Progenitor cell of endocrine pancreas (in vitro differentiated cells): ENCODE measurements around the gene SDF4. TPM values are rescaled to one million over a fixed set of nuclear protein-coding genes. Genes with fewer than 3 reads are reported as not detected.

Source experiments
- DNase-seq: peaks from one replicate; pipeline ENCODE4 v3.0.0; 2021; ENCODE audit warnings: low spot score; ENCODE audit not compliant: unreplicated experiment
- H3K27ac Mint-ChIP-seq: 2 replicates; pipeline ENCODE4 v1.8.0; 2021; ENCODE audit warnings: mild to moderate bottlenecking, moderate library complexity, mixed read lengths
- H3K27me3 Mint-ChIP-seq: 2 replicates; pipeline ENCODE4 v1.8.0; 2021; ENCODE audit warnings: mixed read lengths
- H3K36me3 Mint-ChIP-seq: 2 replicates; pipeline ENCODE4 v1.8.0; 2022; ENCODE audit warnings: mixed read lengths; ENCODE audit not compliant: insufficient read depth
- H3K4me1 Mint-ChIP-seq: 2 replicates; pipeline ENCODE4 v1.8.0; 2021; ENCODE audit warnings: low read depth, mixed read lengths
- H3K4me3 Mint-ChIP-seq: 2 replicates; pipeline ENCODE4 v1.8.0; 2021; ENCODE audit warnings: low read depth, mild to moderate bottlenecking, moderate library complexity, mixed read lengths
- H3K9me3 Mint-ChIP-seq: 2 replicates; pipeline ENCODE4 v1.8.0; 2021; ENCODE audit warnings: low read depth, mixed read lengths
- total RNA-seq: library from RNA; stranded (reverse); gene quantifications from 2 replicates; pipeline ENCODE4 v1.2.1, GENCODE V29; 2021
- TF ChIP-seq, protein P1 (sequence below): fragments of 200-600 bp; sonication (generic); IDR thresholded peaks from one replicate; pipeline ENCODE4 v1.5.0; 2021; ENCODE audit warnings: antibody characterized with exemption, mild to moderate bottlenecking; ENCODE audit not compliant: unreplicated experiment

Gene SDF4
- total RNA-seq, 1 donor from 2014 or later: 107 TPM

DNA sequence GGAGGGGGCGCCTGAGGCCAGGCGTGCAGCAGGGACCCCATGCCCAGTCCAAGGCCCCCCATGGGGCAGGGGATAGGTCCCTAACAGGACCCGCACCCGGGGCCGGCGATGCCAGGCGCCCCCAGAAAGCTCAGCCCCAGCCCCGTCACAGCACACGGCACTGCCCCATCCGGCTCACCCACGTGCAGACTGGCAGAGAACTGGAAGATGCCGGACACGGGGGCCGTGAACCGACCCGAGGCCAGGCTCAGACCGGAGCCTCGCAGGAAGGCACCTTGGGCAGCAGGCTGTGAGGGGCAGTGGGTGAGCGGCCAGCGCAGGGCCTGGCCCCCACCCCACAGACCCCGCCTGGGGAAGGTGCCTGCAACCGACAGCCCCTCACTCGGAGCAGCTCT, 11.5 kb upstream of the SDF4 start:
- Mint-ChIP-seq H3K36me3 (no peaks in the 10 kb centered on the region), H3K9me3 (no peaks in the 10 kb centered on the region), H3K4me1 (no peaks in the 10 kb centered on the region), H3K27me3 (peaks cover 3% of the 10 kb centered on the region), H3K4me3 (no peak overlapping the region), H3K27ac (no peak overlapping the region)
- TF ChIP-seq, protein P1, sequence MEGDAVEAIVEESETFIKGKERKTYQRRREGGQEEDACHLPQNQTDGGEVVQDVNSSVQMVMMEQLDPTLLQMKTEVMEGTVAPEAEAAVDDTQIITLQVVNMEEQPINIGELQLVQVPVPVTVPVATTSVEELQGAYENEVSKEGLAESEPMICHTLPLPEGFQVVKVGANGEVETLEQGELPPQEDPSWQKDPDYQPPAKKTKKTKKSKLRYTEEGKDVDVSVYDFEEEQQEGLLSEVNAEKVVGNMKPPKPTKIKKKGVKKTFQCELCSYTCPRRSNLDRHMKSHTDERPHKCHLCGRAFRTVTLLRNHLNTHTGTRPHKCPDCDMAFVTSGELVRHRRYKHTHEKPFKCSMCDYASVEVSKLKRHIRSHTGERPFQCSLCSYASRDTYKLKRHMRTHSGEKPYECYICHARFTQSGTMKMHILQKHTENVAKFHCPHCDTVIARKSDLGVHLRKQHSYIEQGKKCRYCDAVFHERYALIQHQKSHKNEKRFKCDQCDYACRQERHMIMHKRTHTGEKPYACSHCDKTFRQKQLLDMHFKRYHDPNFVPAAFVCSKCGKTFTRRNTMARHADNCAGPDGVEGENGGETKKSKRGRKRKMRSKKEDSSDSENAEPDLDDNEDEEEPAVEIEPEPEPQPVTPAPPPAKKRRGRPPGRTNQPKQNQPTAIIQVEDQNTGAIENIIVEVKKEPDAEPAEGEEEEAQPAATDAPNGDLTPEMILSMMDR: no peak
- no peak for DNase-seq

DNA sequence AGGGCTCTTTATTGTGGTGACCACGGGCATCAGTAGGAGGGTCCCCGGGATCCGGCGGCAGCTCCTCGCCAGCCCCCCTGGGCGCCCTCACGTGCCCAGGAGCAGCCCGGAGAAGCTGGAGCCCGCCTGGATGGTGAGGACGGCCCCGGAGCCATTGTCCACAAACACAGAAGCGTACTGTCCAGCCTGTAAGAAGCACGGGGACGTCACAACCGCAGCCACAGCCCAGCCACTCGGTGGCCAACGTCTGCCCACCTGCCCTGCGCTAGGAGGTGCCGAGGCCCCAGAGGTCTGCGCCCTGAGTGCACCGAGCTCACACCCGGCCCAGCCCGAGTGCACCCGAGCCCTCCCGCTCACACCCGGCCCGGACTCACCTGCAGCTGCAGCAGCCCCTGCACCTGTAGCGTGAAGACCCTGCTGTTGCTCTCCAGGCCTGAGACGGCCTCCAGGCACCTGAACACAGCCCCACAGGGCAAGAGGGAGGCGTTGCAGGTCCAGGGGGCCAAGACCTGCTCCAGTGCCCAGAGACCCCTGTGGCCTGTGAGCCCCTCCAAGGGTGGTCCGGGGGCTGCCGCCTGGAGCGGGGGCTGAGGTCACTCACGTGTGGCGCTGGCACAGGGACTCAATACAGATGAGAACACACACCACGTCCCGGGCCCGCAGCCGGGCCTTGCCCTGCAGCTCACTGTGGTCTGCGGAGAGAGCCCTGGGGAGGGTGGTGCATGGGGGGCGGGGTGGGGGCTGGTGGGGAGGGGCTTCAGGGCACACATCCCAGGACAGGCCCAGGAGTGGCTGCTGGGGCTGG, 10.9 kb upstream of the SDF4 start:
- Mint-ChIP-seq H3K36me3 (no peaks in the 10 kb centered on the region), H3K27me3 (no peaks in the 10 kb centered on the region), H3K4me1 (peaks cover 2% of the 10 kb centered on the region), H3K27ac (no peak overlapping the region), H3K9me3 (no peaks in the 10 kb centered on the region), H3K4me3 (no peak overlapping the region)
- no peak for DNase-seq
- TF ChIP-seq, protein P1: no peak

DNA sequence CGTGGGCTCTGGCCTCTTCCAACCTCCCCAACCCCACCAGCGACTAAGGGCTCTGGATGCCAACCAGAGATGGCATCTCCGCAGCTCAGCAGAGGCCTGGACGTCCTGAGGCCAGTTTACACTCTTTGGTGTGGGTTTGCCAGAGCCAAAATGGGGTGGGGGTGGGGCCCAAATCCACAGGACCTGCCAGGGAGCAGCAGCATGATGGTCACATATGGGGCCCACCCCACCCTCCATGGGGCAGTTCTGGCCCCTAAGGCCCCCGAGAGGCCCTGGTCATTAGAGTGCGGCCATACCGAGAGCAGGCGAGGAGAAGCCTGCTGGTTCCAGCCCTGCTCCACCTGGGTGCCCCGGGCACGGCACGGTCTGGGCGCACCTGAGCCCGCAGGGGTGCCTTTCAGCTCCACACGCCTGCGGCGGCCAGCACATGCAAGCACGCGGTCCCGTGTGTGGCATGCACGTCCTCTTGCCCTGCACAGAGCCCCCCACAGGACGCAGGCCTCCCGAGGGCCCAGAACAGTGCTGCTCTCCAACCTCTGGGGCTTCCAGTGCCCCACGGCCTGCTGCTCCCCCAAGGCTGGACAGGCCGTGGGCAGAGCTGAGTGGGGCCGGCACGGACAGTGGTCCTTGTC, 9.9 kb upstream of the SDF4 start:
- TF ChIP-seq, protein P1: no peak
- H3K4me3 Mint-ChIP-seq: no peak overlapping the region
- DNase-seq: no peak
- peaks cover 2% of the 10 kb centered on the region for H3K4me1 Mint-ChIP-seq
- no peak overlapping the region for H3K27ac Mint-ChIP-seq
- no peaks in the 10 kb centered on the region for H3K27me3 Mint-ChIP-seq
- H3K9me3 Mint-ChIP-seq: no peaks in the 10 kb centered on the region
- H3K36me3 Mint-ChIP-seq: no peaks in the 10 kb centered on the region

DNA sequence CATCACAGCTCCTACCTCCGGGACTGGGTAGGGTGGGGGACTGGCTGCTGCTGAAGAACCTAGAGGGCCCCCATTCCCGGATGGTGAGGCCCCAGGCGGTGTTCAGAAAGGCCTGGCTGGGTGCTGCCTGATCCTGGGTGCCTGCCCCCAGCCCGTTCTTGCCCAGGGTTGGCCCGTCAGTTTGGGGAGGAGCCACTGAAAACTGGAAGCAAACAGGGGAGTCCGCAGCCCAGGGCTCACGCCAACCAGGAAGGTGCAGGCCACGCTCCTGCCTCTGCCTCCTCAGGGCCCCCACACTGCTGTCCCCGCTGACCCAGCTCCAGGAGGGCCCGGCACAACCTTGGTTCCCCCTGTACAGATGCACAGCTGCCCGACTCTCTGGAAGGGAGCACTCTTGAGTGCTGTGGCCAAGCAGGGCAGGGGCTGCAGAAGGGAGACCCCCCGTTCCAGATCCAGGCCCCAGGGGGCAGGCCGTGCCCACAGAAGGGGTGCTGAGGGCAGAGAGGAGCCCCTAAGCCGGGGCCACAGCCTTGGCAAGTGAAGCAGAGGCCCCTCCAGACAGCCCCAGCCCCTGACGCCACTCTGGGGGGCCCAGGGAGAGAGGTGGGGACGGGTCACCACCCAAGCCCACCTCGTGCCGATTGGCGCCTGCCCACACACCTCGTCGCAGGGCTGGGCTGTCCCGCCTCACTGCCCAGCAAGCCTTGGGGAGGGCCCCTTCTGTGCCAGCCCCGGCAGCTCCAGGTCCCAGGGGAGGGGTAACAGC, 9.2 kb upstream of the SDF4 start:
- Mint-ChIP-seq H3K4me1 (peaks cover 2% of the 10 kb centered on the region), H3K9me3 (no peaks in the 10 kb centered on the region), H3K27ac (no peak overlapping the region), H3K36me3 (no peaks in the 10 kb centered on the region), H3K27me3 (no peaks in the 10 kb centered on the region), H3K4me3 (no peak overlapping the region)
- TF ChIP-seq, protein P1: no peak
- DNase-seq: no peak

DNA sequence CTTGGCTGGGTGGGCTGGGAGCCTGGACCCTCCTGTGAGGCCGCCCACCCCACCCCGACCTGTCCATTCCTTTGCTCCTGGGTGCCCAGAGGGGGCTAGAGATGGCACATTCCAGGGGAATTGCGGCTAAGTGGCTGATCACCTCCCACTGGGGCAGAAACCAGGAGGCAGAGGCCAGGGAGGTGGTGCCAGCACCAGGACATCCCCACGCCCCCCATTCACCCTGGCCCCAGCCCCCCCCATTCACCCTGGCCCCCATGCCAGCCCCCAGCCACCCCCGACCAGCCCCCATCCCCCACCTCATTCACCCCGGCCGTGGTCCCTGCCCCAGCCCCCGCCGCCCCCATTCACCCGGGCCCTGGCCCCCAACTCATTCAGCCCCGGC, 8.5 kb upstream of the SDF4 start:
- Mint-ChIP-seq H3K4me3 (no peak overlapping the region), H3K36me3 (no peaks in the 10 kb centered on the region), H3K27ac (no peak overlapping the region), H3K9me3 (no peaks in the 10 kb centered on the region), H3K4me1 (peaks cover 2% of the 10 kb centered on the region), H3K27me3 (no peaks in the 10 kb centered on the region)
- no peak for DNase-seq
- TF ChIP-seq, protein P1: no peak
